ENCODE data around the gene MMP14. TPM values are rescaled to one million over a fixed set of nuclear protein-coding genes. Genes with fewer than 3 reads are reported as not detected.

MMP14 gene
- total and polyA plus RNA-seq, 2 of the 8 experiments (the other 6 are each of a cell fraction or from before 2014, with no cell fraction given), result 58.2 to 86.8 TPM

DNA sequence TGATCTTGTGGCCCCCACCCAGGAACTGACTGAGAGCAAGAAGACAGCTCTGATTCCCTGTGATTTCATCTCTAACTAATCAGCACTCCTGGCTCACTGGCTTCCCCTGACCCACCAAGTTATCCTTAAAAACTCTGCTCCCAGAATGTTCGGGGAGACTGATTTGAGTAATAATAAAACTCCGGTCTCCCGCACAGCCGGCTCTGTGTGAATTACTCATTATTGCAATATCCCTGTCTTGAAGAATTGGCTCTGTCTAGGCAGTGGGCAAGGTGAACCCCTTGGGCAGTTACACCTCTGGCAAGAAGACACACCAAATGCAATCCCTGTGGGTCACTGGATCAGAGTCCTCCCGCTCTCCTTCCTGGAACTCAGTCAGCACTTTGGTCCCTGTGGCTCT is 42.4 kb upstream of the MMP14 start (continued):
- TF ChIP-seq USF2 (IDR thresholded peaks at IDR 0.05; ENCODE audit: low read length) (no peak), EGR1 (IDR thresholded peaks at IDR 0.05; ENCODE audit: borderline replicate concordance, low read depth, low read length) (no peak), TBP (IDR thresholded peaks at IDR 0.05; ENCODE audit: low read depth, low read length) (no peak), ASH2L (IDR thresholded peaks at IDR 0.05; ENCODE audit: low read length) (no peak), ATF3 (IDR thresholded peaks at IDR 0.05; ENCODE audit: insufficient read depth, low read depth, low read length) (no peak)

Data from H1 (cell line).